HepG2 (cell line): ENCODE results near the gene ZC3H18.

ENCODE experiments used
- MAX ChIP-seq: IDR thresholded peaks from 2 replicates; pipeline ENCODE4 v1.6.1; 2012; ENCODE audit warnings: inconsistent platforms
- MLLT10 ChIP-seq: sonication (generic); formaldehyde crosslinking; IDR thresholded peaks from 2 replicates; pipeline ENCODE4 v1.4.0; 2020; ENCODE audit warnings: missing genetic modification reagents

GRCh38 chr16:88605186-88606147, 35.3 kb downstream of the ZC3H18 start:
- no peak for TF ChIP-seq MLLT10 (CRISPR knock-in tag)
- TF ChIP-seq MAX = no peak
